GM21515 (cell line): ENCODE data around the gene MAT1A.

Experiments
- ATAC-seq: cut with Tn5 transposase; IDR thresholded peaks from one replicate; pipeline ENCODE4 v1.9.1; 2021; ENCODE audit not compliant: unreplicated experiment

MAT1A gene

DNA sequence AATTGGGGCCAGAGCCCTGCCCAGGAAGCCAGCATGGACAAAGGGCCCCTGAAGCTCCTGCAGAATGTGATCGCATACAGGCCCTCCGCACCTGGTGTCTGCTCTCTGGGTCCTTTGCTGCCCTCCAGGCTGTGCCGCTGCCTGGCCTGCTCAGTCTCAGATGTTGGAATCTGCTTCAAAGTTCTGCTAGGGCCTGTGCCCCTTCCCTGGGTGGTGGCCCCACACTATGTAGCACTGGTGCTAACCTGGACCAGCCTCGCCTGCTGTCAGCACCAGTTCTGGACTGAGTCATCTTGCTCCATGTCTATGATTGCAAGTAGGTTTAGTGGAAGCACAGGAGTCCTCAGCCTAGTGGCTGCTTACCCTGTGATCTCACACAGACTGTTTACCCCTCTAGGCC lies 6.3 kb downstream of the MAT1A start:
- no peak for ATAC-seq

GRCh38 chr10:80281784-80282765 lies 7.4 kb downstream of the MAT1A start:
- no peak for ATAC-seq

DNA sequence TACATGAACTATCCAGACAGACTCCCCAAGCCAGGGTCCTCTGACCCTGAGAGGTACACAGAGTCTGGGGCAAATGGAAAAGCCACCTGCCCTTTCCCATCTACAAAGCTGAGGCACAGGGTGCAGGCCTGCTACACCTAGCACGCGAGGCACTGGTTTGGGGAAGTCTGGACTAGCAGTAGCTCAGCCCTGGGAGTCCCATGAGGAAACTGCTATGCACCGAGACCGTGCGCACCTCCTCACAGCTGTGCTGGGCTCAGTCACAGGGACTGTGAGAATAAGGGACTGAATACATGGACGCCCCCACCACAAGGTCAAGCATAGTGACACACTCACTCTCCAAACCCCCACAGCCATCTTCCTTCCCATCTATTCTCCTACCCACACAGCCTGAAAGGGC lies 8.2 kb downstream of the MAT1A start:
- no peak for ATAC-seq

GRCh38 chr10:80280071-80280800 lies 9.2 kb downstream of the MAT1A start:
- ATAC-seq, result no peak

DNA sequence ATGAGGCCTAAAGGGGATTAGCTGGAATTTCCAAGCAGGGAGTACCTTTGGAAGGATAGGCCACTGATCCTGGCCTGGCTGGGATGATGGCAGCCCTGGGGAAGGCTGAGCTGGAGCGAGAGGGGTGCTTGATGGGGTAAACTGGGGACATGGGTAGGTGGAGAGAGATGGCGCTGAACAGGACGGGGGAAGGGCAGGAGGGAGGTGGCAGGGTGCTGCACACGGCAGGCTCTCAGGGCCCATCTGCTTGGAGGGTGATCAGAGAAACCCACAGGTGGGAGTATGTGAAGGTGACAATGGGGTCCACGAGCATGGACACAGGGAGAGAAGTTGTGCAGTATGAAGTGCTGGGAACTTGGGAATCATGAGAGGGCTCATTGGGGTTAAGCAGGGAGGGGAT lies 10.3 kb downstream of the MAT1A start:
- ATAC-seq, result no peak

- no peak for ATAC-seq
These were observed 11.0 kb downstream of the MAT1A start for GRCh38 chr10:80278480-80278879.

- no peak for ATAC-seq
These were observed 11.7 kb downstream of the MAT1A start for GRCh38 chr10:80277567-80278250.

- no peak for ATAC-seq
These were observed 12.4 kb downstream of the MAT1A start for GRCh38 chr10:80277016-80277415.

GRCh38 chr10:80276335-80276734 lies 13.1 kb downstream of the MAT1A start:
- ATAC-seq, result no peak

GRCh38 chr10:80275756-80276155 lies 13.7 kb downstream of the MAT1A start:
- ATAC-seq, result no peak

GRCh38 chr10:80275135-80275498 lies 14.3 kb downstream of the MAT1A start:
- no peak for ATAC-seq

DNA sequence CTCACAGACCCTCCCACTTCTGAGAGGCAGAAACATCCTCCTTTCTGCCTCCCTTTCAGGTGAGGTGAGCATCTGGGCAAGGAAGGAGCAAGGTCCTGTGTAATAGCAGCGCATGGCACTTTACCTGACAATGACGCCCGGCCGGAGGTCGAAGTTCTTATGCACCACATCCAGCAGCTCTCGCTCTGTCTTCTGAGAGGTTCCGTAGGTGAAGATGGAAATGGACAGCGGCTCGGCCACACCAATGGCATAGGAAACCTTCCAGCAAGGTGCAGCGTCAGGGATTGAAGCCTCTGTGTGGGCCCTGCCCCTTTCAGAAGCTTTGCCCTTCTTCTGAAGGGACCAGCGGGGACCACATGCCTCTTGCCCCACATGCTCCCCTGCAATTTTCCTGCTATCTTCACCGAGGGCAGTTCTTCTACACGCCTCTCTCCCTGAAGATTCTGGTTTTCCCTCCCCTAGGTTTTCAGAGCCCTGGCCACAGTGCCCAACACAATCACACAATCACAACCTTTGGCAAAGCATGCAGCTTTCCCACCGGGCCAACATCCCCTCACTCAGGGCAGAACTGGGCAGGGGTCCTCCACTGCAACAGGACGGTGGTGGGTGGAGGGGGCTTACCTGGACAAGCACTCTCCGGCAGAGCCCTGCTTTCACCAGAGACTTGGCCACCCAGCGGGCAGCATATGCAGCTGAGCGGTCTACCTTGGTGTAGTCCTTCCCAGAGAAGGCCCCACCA lies 14.9 kb downstream of the MAT1A start:
- ATAC-seq, result no peak

GRCh38 chr10:80273523-80274170 lies 15.8 kb downstream of the MAT1A start:
- ATAC-seq, result no peak

DNA sequence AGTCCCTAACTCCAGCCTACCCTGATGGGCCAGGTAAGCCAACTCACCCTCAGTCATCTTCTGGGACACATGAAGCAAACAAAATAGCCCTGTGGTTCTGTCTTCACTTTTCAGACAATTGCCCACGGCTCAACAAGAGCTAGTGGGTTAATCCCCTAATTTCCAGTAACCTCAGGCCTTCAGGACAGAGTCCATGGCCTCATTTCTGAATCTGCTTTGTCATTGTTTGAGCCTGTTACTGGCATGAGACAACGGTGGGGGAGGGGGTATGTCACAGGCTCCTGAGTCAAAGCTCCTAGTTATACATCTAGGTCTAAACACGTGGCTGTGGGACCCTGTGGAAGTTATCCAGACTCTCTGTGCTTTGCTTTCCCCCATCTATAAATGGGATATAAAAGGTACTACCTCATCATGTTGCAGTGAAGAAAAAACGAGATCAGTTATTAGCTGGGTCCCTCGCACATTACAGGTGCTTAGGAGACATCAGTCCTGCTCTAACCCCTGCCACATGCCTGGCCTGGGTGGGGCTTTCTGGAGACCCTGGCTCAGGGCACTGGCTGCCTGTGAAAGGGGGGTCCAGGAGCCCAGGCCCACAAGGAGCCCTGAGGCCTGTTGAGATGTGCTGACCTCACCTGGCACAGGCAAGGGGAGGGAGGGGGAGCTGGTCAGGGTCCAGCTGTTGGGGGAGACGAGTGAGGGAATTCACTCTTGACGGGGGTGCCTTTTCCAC lies 16.5 kb downstream of the MAT1A start:
- ATAC-seq, result no peak

DNA sequence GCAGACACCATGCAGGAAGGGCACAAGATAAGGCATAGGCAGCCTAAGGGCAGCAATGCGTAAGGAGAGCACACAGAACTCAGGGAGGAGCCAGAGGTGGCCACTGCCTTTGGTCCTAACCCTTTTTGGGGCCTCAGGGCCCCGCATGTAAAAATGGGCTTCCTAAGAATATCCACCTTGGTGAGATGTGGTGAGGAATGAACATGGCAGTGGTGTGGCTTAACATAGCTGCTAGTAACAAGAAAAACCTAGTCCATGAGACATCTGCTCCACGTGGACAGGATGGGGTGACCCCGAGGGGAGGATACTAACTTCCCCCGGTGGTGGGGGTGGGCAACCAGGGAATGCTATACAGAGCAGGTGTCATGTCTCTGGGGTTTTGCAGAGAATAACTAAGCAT lies 18.0 kb downstream of the MAT1A start:
- ATAC-seq, result no peak

GRCh38 chr10:80270887-80271286 lies 18.6 kb downstream of the MAT1A start:
- no peak for ATAC-seq

GRCh38 chr10:80268938-80269588 lies 20.4 kb downstream of the MAT1A start:
- no peak for ATAC-seq

DNA sequence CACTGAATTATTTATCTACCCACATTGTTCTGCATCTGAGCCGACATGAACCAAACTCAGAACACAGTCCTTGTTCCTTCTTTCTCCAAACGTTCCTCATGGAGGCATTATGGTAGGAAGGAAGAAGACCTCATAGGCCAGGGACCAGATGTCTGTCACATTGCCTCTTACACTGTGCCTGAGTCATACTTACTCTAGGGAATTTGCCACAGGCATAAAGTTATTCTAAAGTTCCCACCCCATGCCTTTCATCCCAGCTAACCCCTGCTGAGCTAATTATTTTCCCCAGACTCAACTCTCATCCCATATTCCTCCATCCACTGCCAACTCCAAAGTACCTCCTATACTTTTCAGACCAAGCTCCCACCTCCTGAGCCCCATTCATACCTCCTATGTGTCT lies 21.2 kb downstream of the MAT1A start:
- no peak for ATAC-seq

DNA sequence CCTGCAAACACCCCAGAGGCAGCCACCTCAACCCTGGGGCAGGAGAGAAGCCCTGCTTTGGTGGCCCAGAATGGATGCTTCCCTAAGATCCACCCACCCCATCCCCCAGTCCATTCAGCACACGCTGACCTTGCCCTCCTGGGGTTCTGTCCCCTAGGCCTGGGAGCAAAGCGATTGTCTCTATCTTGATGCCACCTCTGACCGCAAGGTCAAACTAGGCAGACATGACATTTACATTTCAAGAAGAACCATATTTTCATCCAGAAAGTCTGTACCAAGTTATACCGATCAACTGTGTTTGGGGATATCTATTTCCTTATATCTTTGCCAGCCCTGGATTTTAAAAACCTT lies 23.0 kb downstream of the MAT1A start:
- ATAC-seq, result no peak
